T-helper 22 cell (primary cell): ENCODE results near the gene GLYAT.

Experiments
- DNase-seq: peaks from one replicate; pipeline ENCODE4 v3.0.0-alpha.2; 2020; ENCODE audit warnings: low read depth

Gene GLYAT

GRCh38 chr11:58731819-58732218 is at the start of gene GLYAT:
GLYAT (minus strand) TSS chr11:58731943; CDS start chr11:58724496, 7,447 bp downstream.
- DNase-seq: no peak

DNA sequence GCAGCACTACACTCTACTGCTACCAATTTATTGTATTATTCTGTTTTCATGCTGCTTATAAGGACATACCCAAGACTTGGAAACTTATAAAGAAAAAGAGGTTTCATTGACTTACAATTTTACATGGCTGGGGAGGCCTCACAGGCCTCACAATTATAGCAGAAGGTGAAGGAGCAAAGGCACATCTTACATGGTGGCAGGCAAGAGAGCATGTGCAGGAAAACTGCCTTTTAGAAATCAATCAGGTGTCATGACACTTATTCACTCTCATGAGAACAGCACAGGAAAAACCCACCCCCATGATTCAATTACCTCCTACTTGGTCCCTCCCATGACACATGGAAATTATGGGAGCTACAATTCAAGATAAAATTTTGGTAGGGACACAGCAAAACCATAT is 49.6 kb upstream of the GLYAT start:
- DNase-seq: no peak

DNA sequence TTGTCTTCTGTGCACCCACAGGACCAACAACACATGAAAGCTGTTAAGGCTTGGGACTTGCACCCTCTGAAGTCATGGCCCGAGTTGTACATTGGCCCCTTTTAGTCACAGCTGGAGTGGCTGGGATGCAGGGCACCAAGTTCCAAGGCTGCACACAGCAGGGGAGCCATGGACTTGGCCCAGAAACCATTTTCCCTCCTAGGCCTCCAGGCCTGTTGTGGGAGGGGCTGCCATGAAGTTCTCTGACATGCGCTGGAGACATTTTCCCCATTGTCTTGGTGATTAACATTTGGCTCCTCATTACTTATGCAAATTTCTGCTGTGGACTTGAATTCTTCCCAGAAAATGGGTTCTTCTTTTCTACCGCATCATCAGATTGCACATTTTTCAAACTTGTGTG is 48.8 kb upstream of the GLYAT start:
- no peak for DNase-seq

- DNase-seq: no peak
Observed at GRCh38 chr11:58776891-58777710, 45.4 kb upstream of the GLYAT start.

DNA sequence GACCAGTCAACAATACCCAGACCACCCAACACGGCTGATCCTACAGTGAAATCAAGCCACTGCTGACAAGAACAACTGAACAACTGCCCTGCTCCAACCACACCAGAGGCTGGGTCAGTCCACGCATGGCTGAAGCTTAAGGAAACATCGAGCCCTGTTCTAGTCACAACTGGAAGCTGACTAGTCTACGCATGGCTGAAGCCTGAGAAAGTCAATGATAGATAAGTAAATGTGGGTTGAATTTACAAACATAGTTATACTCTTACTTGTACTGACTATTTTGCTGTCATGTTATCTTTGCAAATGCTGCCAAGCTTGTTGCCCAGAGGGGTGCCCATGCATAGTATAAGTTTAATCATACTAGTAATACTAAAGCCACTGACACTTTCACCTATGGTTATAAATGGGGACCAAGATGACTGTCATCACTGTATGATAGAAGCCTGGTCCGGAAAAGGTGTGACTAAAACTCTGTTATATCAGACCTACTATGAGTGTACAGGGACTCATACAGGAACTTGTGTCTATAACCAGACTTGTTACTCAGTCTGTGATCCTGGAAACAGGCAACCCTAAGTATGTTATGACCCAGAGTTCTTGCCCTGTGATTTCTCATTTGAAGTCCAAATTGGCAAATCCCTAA is 43.4 kb upstream of the GLYAT start:
- DNase-seq: no peak

DNA sequence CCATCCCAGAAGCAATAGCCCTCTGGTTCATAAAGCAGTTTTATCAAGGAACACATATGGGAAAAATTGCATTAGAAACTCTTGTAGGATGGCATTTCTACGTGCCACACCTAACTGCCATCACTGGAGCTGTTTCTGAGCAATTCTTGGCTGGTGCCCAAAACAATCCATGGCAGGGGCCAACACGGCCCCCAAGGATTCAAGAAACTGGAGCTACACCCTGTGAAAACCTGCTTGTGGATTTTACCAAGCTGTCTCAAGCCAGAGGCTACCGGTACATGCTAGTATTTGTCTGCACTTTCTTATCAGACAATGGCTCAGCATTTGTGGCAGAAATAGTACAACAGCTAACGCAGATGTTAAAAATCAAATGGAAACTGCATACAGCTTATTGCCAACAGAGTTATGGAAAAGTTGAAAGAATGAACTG is 42.4 kb upstream of the GLYAT start:
- DNase-seq: no peak

- DNase-seq: no peak
Observed at GRCh38 chr11:58773337-58773736, 41.6 kb upstream of the GLYAT start.

- no peak for DNase-seq
Observed at GRCh38 chr11:58772329-58773285, 40.9 kb upstream of the GLYAT start.

DNA sequence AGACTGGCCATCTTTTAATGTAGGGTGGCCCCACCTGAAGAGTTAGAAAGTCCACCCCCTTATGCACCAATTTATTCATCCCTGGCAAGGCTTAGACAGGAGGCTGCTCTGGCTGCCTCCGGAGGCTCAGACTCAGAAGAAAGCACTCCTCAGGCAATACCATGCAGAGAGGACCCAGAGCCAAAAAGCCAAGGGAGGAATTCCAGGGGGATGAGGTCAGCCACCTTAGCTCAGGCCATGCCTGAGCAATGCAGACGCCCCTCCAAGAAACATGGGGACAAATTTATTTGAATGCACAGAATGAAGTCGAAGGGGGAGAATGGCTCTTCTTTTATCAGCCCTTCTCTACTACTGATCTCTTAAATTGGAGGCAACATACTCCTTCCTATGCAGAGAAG is 39.7 kb upstream of the GLYAT start:
- DNase-seq: no peak

DNA sequence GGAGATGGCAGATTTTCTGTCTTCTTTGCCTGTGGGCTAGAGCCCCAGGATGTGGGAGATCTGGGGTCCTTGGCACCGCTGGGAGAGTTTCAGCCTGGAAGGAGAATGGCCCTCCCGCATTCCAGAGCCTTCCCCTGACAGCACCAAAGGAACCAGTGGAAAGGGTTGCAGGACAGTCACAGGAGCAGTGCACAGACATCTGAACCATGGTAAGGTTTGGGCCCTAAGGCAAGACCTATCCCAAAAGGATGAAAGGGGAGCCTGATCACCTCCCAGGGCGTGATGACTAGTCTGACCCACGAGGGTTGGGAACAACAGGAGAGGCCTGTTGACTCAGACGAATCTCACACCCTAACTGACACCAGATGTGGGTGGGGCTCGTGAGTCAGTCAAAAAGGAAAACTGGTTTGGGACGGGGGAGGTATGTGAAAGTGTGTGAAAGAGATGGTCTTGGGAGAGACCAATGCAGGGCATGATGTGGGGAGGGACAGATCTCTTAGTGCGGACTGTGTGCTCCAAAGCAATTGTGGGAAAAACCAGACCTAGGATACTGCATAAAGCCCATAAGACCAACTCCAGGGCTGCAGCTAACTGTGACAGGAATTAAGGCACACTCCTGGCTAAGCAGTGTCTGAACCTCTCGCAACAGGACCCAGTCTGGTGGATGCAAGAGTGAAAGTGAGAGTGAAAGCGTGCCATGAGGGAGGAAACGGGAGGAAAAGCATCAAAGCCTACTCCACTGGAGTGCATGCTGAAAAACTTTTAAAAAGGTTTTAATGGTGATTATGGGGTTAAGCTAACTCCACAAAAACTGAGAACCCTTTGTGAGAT is 39.1 kb upstream of the GLYAT start:
- DNase-seq: no peak

- DNase-seq: no peak
Observed at GRCh38 chr11:58770166-58770565, 38.4 kb upstream of the GLYAT start.

- DNase-seq: no peak
Observed at GRCh38 chr11:58769308-58769707, 37.6 kb upstream of the GLYAT start.

DNA sequence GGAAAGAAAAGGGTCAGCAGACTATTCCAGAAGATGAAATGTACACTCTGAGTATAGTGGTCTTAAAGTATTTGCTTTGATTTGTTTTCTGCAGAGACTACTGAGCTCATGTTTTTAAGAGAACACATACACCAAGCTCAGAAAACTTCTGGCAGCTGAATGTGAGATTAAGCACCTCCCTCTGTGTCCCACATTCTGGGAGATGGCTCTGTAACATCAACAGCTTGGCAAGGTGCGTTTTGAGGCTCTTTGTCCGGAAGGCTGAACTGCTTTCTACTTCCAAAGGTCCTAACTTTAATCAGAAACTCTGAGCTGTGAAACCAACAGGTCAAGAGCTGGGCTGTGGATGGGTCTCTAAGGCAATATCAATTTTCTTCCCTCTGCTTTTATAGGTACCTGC is 36.4 kb upstream of the GLYAT start:
- DNase-seq: no peak

DNA sequence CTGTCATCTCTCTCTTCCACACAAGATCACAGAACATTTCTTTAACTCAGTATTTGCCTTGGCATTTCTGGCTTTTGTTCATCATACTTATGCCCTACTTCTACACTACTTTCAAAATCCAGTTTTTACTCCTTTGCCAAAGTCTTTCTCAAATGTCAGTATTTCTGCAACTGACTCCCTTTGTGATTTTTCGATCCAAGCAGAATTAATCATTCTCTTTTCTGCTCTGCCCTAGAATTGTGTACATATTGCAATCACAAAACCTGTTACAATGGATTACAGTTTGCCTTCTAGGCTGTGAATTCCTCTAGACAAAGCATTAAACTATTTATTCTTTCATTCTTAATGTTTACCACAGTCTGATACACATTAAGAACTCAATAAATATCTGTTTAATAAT is 33.3 kb upstream of the GLYAT start:
- DNase-seq: no peak

- DNase-seq: no peak
Observed at GRCh38 chr11:58763120-58763490, 31.4 kb upstream of the GLYAT start.

DNA sequence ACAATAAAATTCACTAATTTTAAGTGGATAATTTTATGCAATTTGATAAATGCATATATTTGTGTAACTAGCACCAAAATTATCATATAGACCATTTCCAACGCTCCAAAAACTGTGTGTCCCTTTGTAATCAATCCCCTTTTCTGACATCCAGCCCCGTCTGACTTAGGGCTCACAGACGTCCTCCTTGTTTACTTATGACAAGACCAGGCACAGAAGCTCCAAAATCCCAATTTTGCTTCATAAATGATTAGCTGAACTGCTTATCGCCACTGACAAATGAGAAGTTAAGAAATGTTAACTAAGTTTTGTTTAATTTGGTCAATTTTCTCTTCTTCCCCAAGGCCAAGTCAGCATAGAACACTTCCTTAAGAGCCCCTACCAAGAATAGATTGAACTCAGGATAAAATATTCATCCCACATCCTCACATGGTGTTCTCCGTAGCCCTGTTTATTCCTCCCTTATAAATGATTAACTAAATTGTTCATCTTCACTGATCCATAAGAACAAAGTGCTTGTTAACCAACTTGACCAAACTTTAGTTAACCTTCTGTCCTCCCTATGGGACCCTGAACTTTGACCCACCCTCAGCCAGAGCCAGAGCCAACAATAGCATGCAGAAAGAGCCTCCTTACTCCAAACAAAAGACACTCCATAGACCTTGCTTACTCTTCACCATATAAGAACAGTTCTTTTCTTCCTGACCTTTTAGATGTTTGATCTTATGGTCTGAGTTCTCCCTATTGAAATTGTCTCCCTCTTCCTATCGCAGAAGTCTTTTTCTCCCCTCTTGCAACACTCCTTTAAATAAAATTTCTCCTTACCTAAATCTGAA is 30.8 kb upstream of the GLYAT start:
- no peak for DNase-seq

DNA sequence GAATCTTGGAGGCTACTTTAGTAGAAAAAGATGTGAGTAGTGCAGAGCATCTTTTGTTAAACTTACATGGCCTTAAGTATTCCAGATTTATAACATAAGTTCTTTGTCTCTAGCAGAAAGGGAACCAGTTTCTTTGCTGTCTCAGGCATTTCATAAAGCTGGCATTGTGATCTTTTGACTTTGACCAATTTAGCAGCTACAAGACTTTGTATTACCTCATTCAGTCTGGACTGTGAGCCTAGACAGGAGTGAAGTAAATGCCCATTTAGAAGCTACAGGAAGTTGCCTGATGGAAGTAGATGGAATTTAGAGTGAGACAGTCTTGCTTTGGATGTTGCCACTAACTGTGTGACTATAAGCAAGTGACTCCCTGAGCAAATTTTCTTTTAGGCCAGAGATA is 25.7 kb upstream of the GLYAT start:
- no peak for DNase-seq

- no peak for DNase-seq
Observed at GRCh38 chr11:58745705-58746364, 14.1 kb upstream of the GLYAT start.

DNA sequence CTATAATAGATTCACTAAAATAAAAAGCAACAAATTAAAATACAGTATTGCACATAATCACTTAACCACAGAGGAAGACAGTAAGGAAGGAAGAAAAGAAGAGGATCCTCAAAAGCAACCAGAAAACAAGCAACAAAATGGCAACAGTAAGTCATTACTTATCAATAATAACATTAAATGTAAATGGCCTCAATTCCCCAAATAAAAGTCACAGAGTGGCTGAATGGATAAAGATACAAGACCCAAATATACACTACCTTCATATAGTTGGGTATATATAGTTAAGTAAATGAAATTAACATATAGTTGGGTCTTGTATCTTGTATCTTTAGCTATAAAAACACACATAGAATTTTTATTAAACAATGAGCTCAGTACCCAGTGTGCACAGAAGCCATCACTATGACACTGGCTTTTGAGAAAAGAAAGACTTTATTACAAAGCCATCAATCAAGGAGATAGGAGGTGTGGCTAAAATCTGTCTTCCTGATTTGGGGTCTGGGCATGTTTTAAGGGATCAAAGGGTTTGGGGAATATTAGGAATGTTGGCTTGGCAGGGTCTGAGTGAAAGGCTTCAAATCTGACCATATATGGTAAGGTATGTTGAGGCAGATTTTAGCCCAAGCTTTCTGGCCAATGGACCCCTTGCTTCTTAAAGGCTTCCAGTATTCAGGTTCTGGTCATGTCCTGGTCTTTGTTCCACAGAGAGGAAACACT is 13.4 kb upstream of the GLYAT start:
- DNase-seq: no peak
